K562 (cell line): ENCODE measurements around the gene IMPA2. TPM values are rescaled to one million over a fixed set of nuclear protein-coding genes. Genes with fewer than 3 reads are reported as not detected.
A peak's percentile ranks its signal among the peaks of the same experiment; 100 is the strongest.

Source experiments
- ATF7 ChIP-seq: fragments of 450-650 bp; IDR thresholded peaks from 2 replicates; pipeline ENCODE4 v1.7.1; 2014; ENCODE audit warnings: mild to moderate bottlenecking, moderate library complexity
- CBX2 ChIP-seq: fragments of 200-600 bp; sonication (generic); IDR thresholded peaks from one replicate; pipeline ENCODE4 v1.6.1; 2012; ENCODE audit warnings: mild to moderate bottlenecking, low read length, inconsistent platforms; ENCODE audit not compliant: insufficient read depth, poor library complexity, severe bottlenecking
- CTCF ChIP-seq, 3 experiments: IDR thresholded peaks in 2 of 3; conservative IDR thresholded peaks in 1 of 3; 2 replicates each; pipeline ENCODE4 v1.5.1; 2011 to 2012; ENCODE audit warnings: low read length in 3 of 3, mild to moderate bottlenecking in 3 of 3, control low read depth in 2 of 3, improper control_type of control experiment in 1 of 3, inconsistent platforms in 1 of 3, low read depth in 1 of 3, mixed read lengths in 1 of 3, moderate library complexity in 1 of 3; ENCODE audit not compliant: insufficient read depth in 2 of 3
- CTCFL ChIP-seq: IDR thresholded peaks from 2 replicates; pipeline ENCODE4 v1.6.1; 2011; ENCODE audit warnings: borderline replicate concordance, low read depth, mild to moderate bottlenecking, moderate library complexity, low read length; ENCODE audit not compliant: insufficient read depth, poor library complexity, severe bottlenecking
- EZH2 ChIP-seq: IDR thresholded peaks from 2 replicates; pipeline ENCODE4 v1.6.1; 2012; ENCODE audit warnings: low read depth, mild to moderate bottlenecking, inconsistent platforms, low read length, borderline replicate concordance
- HDAC2 ChIP-seq: fragments of 450-650 bp; IDR thresholded peaks from 2 replicates; pipeline ENCODE4 v1.6.1; 2016; ENCODE audit warnings: mild to moderate bottlenecking
- HMBOX1 ChIP-seq: sonication (generic); IDR thresholded peaks from 2 replicates; pipeline ENCODE4 v1.6.1; 2016
- MITF ChIP-seq: IDR thresholded peaks from 2 replicates; pipeline ENCODE4 v1.6.1; 2014; ENCODE audit warnings: antibody characterized with exemption
- MLLT1 ChIP-seq, 2 experiments: fragments of 450-650 bp; IDR thresholded peaks; 2 replicates each; pipeline ENCODE4 v1.6.1; 2016
- MYNN ChIP-seq, 2 experiments: sonication (generic); formaldehyde crosslinking in 1 of 2; IDR thresholded peaks; 2 replicates each; pipeline versions ENCODE4 v1.5.0 to v1.6.1; 2016 to 2020; ENCODE audit warnings: antibody characterized with exemption in 1 of 2, missing genetic modification reagents in 1 of 2
- PCBP1 ChIP-seq: fragments of 200-400 bp; formaldehyde crosslinking; IDR thresholded peaks from 2 replicates; pipeline ENCODE4 v1.6.1; 2018; ENCODE audit warnings: mild to moderate bottlenecking, low read depth, low read length; ENCODE audit not compliant: poor library complexity, severe bottlenecking
- RBM25 ChIP-seq: fragments of 200-400 bp; formaldehyde crosslinking; IDR thresholded peaks from 2 replicates; pipeline ENCODE4 v1.6.1; 2018; ENCODE audit warnings: low read length, low read depth, moderate library complexity; ENCODE audit not compliant: severe bottlenecking
- SMARCE1 ChIP-seq: fragments of 450-650 bp; IDR thresholded peaks from 2 replicates; pipeline ENCODE4 v1.7.1; 2016; ENCODE audit warnings: mild to moderate bottlenecking
- SRSF1 ChIP-seq: fragments of 200-400 bp; formaldehyde crosslinking; IDR thresholded peaks from 2 replicates; pipeline ENCODE4 v1.6.1; 2017; ENCODE audit warnings: mild to moderate bottlenecking, low read depth, low read length, moderate library complexity
- STAT5A ChIP-seq: IDR thresholded peaks from 2 replicates; pipeline ENCODE4 v1.6.1; 2012; ENCODE audit warnings: low read length, inconsistent platforms, borderline replicate concordance
- ZNF165 ChIP-seq: fragments of 250-450 bp; sonication (Bioruptor Pico); IDR thresholded peaks from 2 replicates; pipeline ENCODE4 v1.4.0; 2020; ENCODE audit warnings: borderline replicate concordance
- polyA plus RNA-seq, 8 experiments: library from polyadenylated mRNA; depleted of rRNA in 4 of 8; stranded (reverse) in 5 of 8; unstranded in 3 of 8; fragments of >200 nt; fragmentation: Nextera tagmentation in 2 of 8; fragmentation: Illumina TruSeq in 1 of 8; extraction: Ambion mirVana in 2 of 8; extraction: Trizol in 1 of 8; gene quantifications; 2 replicates each; pipeline versions ENCODE4 v1.2.1 to v1.2.3, GENCODE V29; 2011 to 2014; ENCODE audit warnings: inconsistent platforms in 1 of 8, missing spikeins in 1 of 8
- total RNA-seq, 7 experiments: library from RNA; depleted of rRNA in 6 of 7; stranded (reverse); fragments of >200 nt in 6 of 7; fragmentation: Illumina TruSeq in 2 of 7; extraction: Trizol in 2 of 7; gene quantifications; 2 replicates each; pipeline versions ENCODE4 v1.2.1 to v1.2.3, GENCODE V29; 2011 to 2021; ENCODE audit warnings: low replicate concordance in 1 of 7

Gene IMPA2
- total and polyA plus RNA-seq, 9 of the 15 experiments (the other 6 are each of a cell fraction or from before 2014, with no cell fraction given), result 0.62 to 11.3 (median 5.7) TPM

- TF ChIP-seq EZH2 (no peak), SMARCE1 (peak; percentile 51; the same call in 1 of the 2 replicates), HMBOX1 (peak; percentile 82; the same call in 1 of the 2 replicates), ZNF165 (no peak), STAT5A (peak; percentile 70; the same call in 1 of the 2 replicates), MLLT1 (IDR thresholded peaks at IDR 0.05) (peak in 1 of 2 experiments; percentile 79; a peak in 2 of 4 replicates), SRSF1 (no peak), ATF7 (peak; percentile 89), MITF (no peak), RBM25 (no peak), HDAC2 (peak; percentile 72), MYNN (IDR thresholded peaks at IDR 0.05) (peak; percentile 76; the same call in 1 of the 2 replicates), MYNN (CRISPR knock-in tag; IDR thresholded peaks at IDR 0.05) (no peak), CTCFL (no peak), PCBP1 (peak; percentile 46), CTCF (IDR thresholded peaks at IDR 0.05 in 2 of 3, conservative IDR thresholded peaks at IDR 0.05 in 1 of 3; ENCODE audit: insufficient read depth in 2 of 3, low read depth in 1 of 3, low read length in 3 of 3) (peak in 2 of 3 experiments; percentile 10; a peak in 1 of 6 replicates), CBX2 (no peak)
These were observed 33.8 kb upstream of the IMPA2 start (continued) for GRCh38 chr18:11947214-11948191.
